HG03521 (cell line): ENCODE results near the gene DAZL.
"Not testable (repeated sequence)": the region's sequence is repeated elsewhere in the genome, so short reads cannot be mapped to it uniquely, and the experiment has no call there.

Experiments
- ATAC-seq: cut with Tn5 transposase; IDR thresholded peaks from one replicate; pipeline ENCODE4 v1.9.1; 2021; ENCODE audit warnings: mild to moderate bottlenecking, moderate library complexity; ENCODE audit not compliant: unreplicated experiment

Gene DAZL

DNA sequence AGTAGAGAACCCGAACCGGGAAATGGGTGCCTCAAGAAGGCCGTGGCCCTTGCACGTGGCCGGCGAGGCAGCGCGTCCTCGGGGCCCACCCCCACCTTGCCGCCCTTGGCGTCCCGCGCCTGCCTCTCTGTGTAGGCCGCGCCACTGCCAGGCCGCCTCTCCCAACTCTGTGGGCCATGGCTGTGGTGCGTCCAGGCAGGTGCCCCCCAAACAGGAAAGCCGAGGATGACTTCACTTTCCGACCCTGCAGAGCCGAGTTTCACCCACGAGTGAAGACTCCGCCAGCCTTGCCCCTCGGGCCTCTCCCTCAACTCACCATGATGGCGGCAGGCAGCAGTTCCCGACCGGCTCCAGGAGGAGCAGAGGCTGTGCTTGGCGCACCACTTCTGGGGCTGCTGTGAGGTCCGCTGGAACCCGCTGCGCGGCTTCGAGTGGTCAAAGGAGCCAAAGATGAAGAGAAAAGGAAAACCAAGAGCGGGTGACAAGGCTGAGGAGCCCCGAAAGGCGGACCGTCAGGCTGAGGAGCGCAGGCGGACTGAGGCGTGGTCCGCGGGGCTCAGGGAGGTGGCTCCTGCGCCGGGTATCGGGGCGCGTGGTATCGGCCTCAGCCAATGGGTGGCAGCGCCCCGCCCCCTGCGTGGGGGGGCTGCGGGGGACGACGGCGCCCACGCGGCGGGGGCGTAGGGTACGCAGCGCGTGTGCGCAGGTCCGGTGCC, at the start of gene DAZL:
Gene DAZL, minus strand, starts transcription at position 537 of the 716 bp plus-strand sequence. Its CDS starts 218 bp downstream, at position 319.
- ATAC-seq: no peak

- no peak for ATAC-seq
Measured at GRCh38 chr3:16654976-16655375, 49.8 kb upstream of the DAZL start.

- ATAC-seq: no peak
Measured at GRCh38 chr3:16653712-16654111, 48.5 kb upstream of the DAZL start.

- no peak for ATAC-seq
Measured at GRCh38 chr3:16647668-16648067, 42.4 kb upstream of the DAZL start.

GRCh38 chr3:16639806-16640205, 34.6 kb upstream of the DAZL start:
- no peak for ATAC-seq

DNA sequence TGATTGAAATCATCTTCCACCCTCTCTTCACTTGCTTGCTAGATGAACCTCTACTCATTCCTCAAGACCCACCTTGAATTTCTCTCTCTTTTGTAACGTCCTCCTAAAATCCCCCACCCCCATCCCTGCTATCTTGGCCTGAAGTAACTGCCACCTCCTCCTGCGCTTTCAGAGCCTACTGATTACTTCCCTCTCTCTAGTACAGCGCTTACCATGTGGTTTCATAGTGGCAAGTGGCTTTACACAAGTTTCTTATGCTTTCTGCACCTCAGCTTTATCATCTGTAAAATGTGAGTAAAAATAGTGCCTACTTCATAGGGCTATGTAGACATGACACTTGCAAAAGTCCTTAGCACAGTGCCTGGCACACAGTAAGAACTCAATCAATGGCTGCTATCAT, 28.7 kb upstream of the DAZL start:
- no peak for ATAC-seq

GRCh38 chr3:16632395-16632794, 27.2 kb upstream of the DAZL start:
- no peak for ATAC-seq

DNA sequence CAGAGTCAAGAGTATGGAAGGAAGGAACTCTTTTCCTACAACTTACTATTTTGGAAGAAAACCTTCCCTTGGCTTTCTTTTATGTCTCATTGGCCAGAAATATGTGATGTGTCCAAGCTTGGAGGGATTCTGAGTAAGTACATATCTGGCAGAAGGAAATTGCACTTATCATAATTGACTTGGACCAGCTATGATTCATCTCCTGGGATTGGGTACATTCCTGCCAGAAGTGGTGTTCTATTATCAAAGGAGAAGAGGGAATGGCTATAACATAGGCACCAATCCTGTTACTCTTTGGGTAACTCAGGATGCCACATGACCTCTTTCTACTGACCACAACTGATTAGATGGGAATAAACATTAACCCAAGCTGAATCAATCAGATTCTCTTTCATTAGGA, 13.5 kb upstream of the DAZL start:
- ATAC-seq: no peak

GRCh38 chr3:16617155-16617554, 11.9 kb upstream of the DAZL start:
- not testable (repeated sequence) for ATAC-seq

- ATAC-seq: no peak
Measured at GRCh38 chr3:16616083-16616482, 10.9 kb upstream of the DAZL start.

GRCh38 chr3:16614033-16615031, 9.1 kb upstream of the DAZL start:
- no peak for ATAC-seq

GRCh38 chr3:16609927-16610580, 4.8 kb upstream of the DAZL start:
- ATAC-seq: no peak

- ATAC-seq: no peak
Measured at GRCh38 chr3:16608816-16609215, 3.6 kb upstream of the DAZL start.

- no peak for ATAC-seq
Measured at GRCh38 chr3:16607718-16608117, 2.5 kb upstream of the DAZL start.

- no peak for ATAC-seq
Measured at GRCh38 chr3:16606398-16606797, 1.2 kb upstream of the DAZL start.

DNA sequence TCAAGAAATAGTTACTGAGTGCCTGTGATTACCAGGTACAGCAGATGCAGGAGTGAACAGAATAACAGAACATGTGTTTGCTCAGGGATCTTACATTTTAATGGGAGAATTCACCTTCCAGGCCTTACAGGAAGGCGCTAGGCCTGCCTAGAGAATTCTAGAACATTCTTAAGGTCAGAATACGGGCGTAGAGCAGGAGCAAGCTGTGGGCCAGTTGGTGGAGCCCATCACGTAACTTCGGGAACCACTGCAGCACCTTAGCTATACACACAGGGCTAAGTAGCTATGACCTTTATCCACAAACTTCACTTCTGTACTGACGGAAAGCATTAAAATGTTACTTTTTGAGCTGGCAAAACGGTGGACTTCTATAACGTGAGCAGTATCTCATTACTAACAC, 743 bp upstream of the DAZL start:
- no peak for ATAC-seq

- no peak for ATAC-seq
Measured at GRCh38 chr3:16604433-16604832, 790 bp downstream of the DAZL start.

DNA sequence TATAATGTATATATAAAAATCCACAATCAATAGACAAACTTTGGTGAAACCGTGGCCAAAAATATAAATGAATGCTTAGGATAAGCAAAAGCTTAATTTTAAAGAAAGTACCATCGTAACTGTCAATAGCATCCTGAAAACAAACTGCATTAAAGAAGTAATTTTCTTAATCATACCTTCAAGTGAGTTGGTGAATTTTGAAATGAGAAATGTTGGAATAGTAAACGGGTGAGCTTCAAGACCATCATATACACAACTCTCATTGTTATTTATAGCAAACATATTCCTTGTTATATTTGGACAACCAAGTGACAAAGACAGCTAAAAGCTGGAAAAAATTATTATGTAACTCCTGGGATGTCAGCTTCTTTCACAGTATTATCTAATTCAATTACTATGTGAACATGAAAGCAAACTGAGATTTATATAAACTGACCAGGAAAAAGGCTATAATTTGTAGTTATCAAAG, 3.7 kb downstream of the DAZL start:
- ATAC-seq: no peak

DNA sequence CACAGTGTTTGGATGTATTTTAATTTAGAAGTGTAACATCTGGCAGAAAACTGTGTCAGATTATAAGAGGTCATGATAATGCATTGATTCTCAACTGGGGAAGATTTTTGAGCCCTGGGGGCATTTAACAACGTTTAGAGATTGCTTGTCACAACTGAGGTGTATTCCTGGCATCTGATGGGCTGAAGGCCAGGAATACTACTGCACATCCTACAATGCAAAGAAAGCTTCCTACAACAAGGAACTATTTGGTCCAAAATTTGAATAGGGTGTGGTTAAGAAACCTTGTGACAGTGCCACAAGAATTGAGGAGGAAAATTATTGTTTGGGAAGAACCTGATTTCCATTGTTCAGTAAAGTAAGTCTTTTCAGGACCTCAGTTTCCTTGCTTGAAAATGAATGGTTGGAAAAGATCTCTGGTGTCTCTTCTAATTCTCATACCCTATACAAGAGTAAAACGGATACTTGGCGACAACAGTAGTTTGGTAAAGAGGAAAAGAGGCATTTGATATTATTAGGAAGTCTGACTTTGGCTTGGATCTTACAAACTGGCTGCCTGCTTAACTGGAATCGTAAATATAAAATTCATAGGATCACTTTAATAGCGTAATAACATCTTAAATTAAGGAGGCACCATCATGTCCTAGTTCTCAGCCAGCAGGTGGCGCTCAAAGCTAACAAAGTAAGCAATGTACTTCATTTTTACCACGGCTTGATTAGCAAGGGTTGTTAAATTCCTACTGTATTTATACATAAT, 4.3 kb downstream of the DAZL start:
- no peak for ATAC-seq

GRCh38 chr3:16599694-16600093, 5.5 kb downstream of the DAZL start:
- ATAC-seq: no peak
